PFSK-1 (cell line): ENCODE data around the gene CERS2.

Experiments
- FOXP2 ChIP-seq: optimal IDR thresholded peaks from 2 replicates; pipeline ENCODE3; 2011; ENCODE audit warnings: borderline replicate concordance, control low read depth, inconsistent platforms; ENCODE audit not compliant: insufficient read depth; ENCODE audit errors: extremely low read length, extremely low read depth
- POLR2AphosphoS5 ChIP-seq: IDR thresholded peaks from 2 replicates; pipeline ENCODE4 v1.6.1; 2012; ENCODE audit warnings: low read depth, mild to moderate bottlenecking, control low read depth, low read length, moderate library complexity
- SIN3A ChIP-seq: IDR thresholded peaks from 2 replicates; pipeline ENCODE4 v1.6.1; 2012; ENCODE audit warnings: mild to moderate bottlenecking, low read length, moderate library complexity, borderline replicate concordance; ENCODE audit not compliant: insufficient read depth
- TAF1 ChIP-seq: IDR thresholded peaks from 2 replicates; pipeline ENCODE4 v1.6.1; 2012; ENCODE audit warnings: low read length, control low read depth, borderline replicate concordance; ENCODE audit not compliant: insufficient read depth
- TF ChIP-seq, protein P1 (sequence below), 2 experiments: IDR thresholded peaks; 2 replicates each; pipeline versions ENCODE4 v1.6.1 to v1.8.0; 2011 to 2012; ENCODE audit warnings: low read depth in 2 of 2, low read length in 2 of 2, control low read depth in 1 of 2, inconsistent platforms in 1 of 2, mild to moderate bottlenecking in 1 of 2, moderate library complexity in 1 of 2; ENCODE audit not compliant: insufficient read depth in 1 of 2

Gene CERS2

DNA sequence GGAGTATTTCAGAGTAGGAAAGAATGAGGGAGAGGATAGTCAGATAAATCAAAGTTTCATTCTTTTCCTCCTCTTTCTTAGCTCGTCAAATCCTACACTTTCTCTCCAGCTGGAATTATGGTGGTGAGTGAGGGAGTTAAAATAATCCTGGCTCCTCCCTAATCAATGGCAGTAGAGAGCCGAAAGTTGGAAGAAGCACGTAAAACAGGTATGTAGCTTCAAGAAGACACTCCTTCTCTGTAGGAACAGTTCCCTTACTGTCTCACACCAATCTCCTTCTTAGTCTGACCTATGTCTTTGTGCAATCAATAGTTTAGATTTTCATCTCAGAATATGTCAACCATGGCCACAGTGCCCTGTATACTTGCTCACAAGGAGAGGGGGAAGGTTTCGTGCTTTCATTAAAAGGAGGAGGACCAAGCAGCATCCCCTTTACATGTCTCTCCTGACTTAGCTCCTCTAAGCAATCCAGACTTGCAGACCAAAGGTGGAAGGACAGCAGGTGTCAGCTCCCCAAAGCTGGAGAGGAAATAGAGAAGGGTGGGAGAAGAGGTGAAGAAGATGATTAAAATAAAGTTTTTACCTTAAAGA, 31.2 kb upstream of the CERS2 start:
- TF ChIP-seq, protein P1, sequence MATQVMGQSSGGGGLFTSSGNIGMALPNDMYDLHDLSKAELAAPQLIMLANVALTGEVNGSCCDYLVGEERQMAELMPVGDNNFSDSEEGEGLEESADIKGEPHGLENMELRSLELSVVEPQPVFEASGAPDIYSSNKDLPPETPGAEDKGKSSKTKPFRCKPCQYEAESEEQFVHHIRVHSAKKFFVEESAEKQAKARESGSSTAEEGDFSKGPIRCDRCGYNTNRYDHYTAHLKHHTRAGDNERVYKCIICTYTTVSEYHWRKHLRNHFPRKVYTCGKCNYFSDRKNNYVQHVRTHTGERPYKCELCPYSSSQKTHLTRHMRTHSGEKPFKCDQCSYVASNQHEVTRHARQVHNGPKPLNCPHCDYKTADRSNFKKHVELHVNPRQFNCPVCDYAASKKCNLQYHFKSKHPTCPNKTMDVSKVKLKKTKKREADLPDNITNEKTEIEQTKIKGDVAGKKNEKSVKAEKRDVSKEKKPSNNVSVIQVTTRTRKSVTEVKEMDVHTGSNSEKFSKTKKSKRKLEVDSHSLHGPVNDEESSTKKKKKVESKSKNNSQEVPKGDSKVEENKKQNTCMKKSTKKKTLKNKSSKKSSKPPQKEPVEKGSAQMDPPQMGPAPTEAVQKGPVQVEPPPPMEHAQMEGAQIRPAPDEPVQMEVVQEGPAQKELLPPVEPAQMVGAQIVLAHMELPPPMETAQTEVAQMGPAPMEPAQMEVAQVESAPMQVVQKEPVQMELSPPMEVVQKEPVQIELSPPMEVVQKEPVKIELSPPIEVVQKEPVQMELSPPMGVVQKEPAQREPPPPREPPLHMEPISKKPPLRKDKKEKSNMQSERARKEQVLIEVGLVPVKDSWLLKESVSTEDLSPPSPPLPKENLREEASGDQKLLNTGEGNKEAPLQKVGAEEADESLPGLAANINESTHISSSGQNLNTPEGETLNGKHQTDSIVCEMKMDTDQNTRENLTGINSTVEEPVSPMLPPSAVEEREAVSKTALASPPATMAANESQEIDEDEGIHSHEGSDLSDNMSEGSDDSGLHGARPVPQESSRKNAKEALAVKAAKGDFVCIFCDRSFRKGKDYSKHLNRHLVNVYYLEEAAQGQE (IDR thresholded peaks at IDR 0.05; ENCODE audit: insufficient read depth in 1 of 2, low read depth in 2 of 2, low read length in 2 of 2): no peak
- TF ChIP-seq FOXP2 (no peak), SIN3A (no peak), TAF1 (no peak), POLR2AphosphoS5 (no peak)

DNA sequence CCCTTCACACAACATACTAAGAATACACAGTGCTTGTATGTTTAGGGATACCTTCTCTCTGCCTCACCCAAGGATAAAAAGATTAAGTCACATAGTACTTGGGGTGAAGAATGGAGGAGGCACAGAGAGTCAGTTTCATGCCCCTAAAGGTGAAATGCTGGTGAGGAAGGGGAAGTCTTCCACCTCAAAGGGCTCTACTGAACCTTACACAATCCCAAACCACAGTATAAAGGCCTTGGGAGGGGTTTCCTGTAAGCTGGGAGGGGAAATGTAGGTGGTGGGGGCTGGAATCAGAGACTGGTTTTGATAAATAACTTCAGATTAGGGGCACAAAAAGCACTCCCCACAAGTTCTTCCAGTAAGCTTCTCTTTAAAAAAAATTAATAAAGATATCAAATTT, 28.5 kb upstream of the CERS2 start:
- TF ChIP-seq POLR2AphosphoS5 (no peak), FOXP2 (no peak)

DNA sequence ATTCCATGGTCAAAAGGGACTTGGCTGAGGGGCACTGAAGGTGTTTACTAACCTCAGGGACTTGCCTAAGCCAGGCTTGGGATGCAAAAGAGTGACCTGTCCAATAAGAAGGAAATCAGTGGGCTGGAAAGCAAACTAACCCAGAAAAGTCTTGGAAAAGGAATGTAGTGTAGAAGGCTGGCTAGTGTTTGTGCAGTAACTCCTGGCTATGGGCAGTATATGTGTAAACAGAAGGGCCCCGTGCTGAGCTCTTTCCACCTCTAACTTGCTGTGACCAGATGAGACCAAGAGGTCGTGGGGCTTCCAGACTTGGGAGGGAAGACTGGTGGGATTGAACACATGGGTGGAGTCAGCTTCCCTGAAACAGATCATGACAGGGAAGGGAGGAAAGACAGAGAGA, 28.0 kb upstream of the CERS2 start:
- TF ChIP-seq, protein P1 (IDR thresholded peaks at IDR 0.05; ENCODE audit: insufficient read depth in 1 of 2, low read depth in 2 of 2, low read length in 2 of 2): no peak
- TF ChIP-seq FOXP2 (no peak), POLR2AphosphoS5 (no peak), SIN3A (no peak), TAF1 (no peak)

DNA sequence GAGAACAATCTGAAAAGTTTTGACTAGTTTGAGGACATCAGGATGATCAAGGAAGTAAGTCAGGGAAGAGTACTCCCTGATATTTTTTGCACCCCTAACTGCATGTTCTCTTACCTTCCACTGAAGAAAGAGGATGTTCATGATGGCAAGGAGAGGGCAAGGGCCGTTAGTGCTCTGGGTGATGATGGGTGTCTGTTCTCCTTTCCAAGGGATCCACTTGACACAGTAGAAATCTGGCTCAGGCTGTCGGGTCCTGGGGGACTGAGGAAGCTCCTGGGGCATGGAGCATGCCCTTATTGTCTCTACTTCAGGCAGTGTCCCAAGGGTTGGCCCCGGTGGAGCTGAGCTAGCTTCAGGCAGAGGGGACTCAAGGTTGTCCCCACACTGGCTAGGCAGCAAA, 27.4 kb upstream of the CERS2 start:
- TF ChIP-seq TAF1 (no peak), POLR2AphosphoS5 (no peak), FOXP2 (no peak), SIN3A (no peak)
- TF ChIP-seq, protein P1 (IDR thresholded peaks at IDR 0.05; ENCODE audit: insufficient read depth in 1 of 2, low read depth in 2 of 2, low read length in 2 of 2): no peak

DNA sequence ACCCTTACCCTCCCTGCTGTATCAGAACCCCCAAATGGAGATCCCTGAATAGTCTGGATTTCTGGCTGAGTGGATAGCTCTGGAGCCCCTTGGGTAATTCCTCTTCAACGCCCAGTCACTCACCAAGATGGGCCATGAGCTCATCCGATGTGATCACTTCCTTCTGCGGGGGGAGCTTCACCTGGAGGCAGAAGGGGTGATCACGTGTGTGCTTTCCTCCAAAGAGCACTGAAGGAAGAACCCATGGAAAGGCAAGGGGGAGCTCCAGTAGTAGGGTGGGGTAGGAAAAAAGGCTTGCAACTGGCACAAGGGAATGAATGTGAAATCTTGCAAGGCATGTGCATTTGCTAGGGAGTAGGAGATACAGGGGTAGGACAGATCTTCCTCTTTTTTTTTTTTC, 27.0 kb upstream of the CERS2 start:
- no peak for TF ChIP-seq TAF1

DNA sequence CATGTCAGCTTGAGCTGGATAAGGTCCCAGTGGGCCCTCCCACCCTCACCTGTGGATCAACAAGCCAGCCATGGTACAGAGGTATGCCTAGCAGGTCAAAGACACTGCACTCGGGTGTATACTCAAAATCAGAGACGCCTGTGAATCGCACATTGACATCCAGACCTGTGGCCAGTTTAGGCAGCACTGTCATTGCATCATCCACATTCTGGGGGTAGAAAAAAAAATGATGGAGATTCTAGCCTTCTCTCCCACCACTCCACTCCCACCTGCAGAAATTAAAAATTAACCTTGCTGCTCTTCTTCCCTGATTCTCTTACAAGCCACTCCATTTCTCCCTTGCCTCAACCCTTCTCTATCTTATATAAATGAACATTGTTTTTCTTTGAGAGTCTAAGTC, 25.8 kb upstream of the CERS2 start:
- TF ChIP-seq POLR2AphosphoS5 (no peak), TAF1 (no peak), SIN3A (no peak), FOXP2 (no peak)
- TF ChIP-seq, protein P1 (IDR thresholded peaks at IDR 0.05; ENCODE audit: insufficient read depth in 1 of 2, low read depth in 2 of 2, low read length in 2 of 2): no peak
